Measurements from ENCODE around the gene STUB1. TPM values are rescaled to one million over a fixed set of nuclear protein-coding genes. Genes with fewer than 3 reads are reported as not detected.
A peak's percentile ranks its signal among the peaks of the same experiment; 100 is the strongest.

STUB1 gene
- total and polyA plus RNA-seq, 2 donors (not counting 1 experiment from before 2014, with no cell fraction given), result 94.3 to 116 TPM

- H3K27ac Mint-ChIP-seq, result peak overlapping the region; percentile 20
- peaks cover 0 to under 1% of the 10 kb centered on the region in 2 experiments for H3K36me3 ChIP-seq (replicated peaks in 1 of 2; ENCODE audit: control extremely low read depth in 1 of 2, control insufficient read depth in 1 of 2, extremely low read depth in 1 of 2, insufficient read depth in 2 of 2, low read length in 1 of 2)
- intact Hi-C loops (cut with micrococcal nuclease), result loop anchor here (5.0 kb wide), 1 partner anchor 887 kb away; the partner anchor contains the start of genes CRAMP1 and IFT140
- H3K4me3 Mint-ChIP-seq, result peak overlapping the region; percentile 79
- no peaks in the 10 kb centered on the region for H3K9me3 Mint-ChIP-seq (ENCODE audit: insufficient read depth)
- 87% methylated on average over 23 of the region's 23 CpGs for WGBS (ENCODE audit: insufficient coverage)
- peaks cover 19% of the 10 kb centered on the region for H3K4me1 Mint-ChIP-seq
- H3K27me3 ChIP-seq (replicated peaks in 1 of 4; ENCODE audit: control extremely low read depth in 1 of 4, control insufficient read depth in 3 of 4, insufficient read depth in 4 of 4, low read length in 3 of 4), result no peaks in the 10 kb centered on the region
- peaks cover 0 to 3% (median 0%) of the 10 kb centered on the region in 3 donors for H3K9me3 ChIP-seq (ENCODE audit: control extremely low read depth in 1 of 3, control insufficient read depth in 2 of 3, insufficient read depth in 1 of 3, low read length in 2 of 3)
- no peak overlapping the region for H2AFZ ChIP-seq (ENCODE audit: insufficient read depth, low read depth, low read length, poor library complexity, severe bottlenecking)
- ATAC-seq (ENCODE audit: low read depth), result no peak
- peaks cover 17 to 38% of the 10 kb centered on the region in 2 donors for H3K4me1 ChIP-seq (ENCODE audit: control insufficient read depth in 2 of 2, insufficient read depth in 2 of 2, low read length in 2 of 2)
- H3K27me3 Mint-ChIP-seq, result no peaks in the 10 kb centered on the region
- H3K27ac ChIP-seq (ENCODE audit: low read length in 2 of 2), result peak overlapping the region in 1 of 2 donors; percentile 33
- ChIA-PET POLR2A (interaction anchor here (0.6 to 2.2 kb wide), 2 partner anchors 10 to 27 kb away, joined by 7 to 11 read pairs; partner anchors contain the start of gene METRN), CTCF (interaction anchor here (0.9 to 1.5 kb wide), 3 partner anchors 10 to 13 kb away, joined by 3 to 8 read pairs (median 5); partner anchors contain the start of gene METRN)
- no peak overlapping the region for H3K4me3 ChIP-seq (ENCODE audit: control extremely low read depth in 1 of 5, extremely low read depth in 1 of 5, insufficient read depth in 1 of 5, low read depth in 2 of 5, low read length in 4 of 5)
- H4K20me1 ChIP-seq (ENCODE audit: control insufficient read depth, insufficient read depth, low read length, poor library complexity, severe bottlenecking), result peaks cover 23% of the 10 kb centered on the region
- H3K9ac ChIP-seq (ENCODE audit: low read length), result no peak overlapping the region
- peak; percentile 46 for DNase-seq
- H3K4me2 ChIP-seq (replicated peaks; ENCODE audit: low read depth, low read length, poor library complexity, severe bottlenecking), result peak overlapping the region; percentile 97
- TF ChIP-seq EZH2 (IDR thresholded peaks at IDR 0.05; ENCODE audit: borderline replicate concordance, insufficient read depth, low read depth, low read length, poor library complexity, severe bottlenecking) (no peak), CTCF (IDR thresholded peaks at IDR 0.05) (no peak)
- H3K79me2 ChIP-seq (ENCODE audit: control insufficient read depth, insufficient read depth, low read length), result no peaks in the 10 kb centered on the region
Measured at GRCh38 chr16:725463-726187, 45.4 kb downstream of the STUB1 start.

- Mint-ChIP-seq H3K9me3 (ENCODE audit: insufficient read depth) (no peaks in the 10 kb centered on the region), H3K4me3 (peak overlapping the region; percentile 79), H3K27me3 (no peaks in the 10 kb centered on the region), H3K4me1 (peaks cover 19% of the 10 kb centered on the region), H3K27ac (no peak overlapping the region)
- H3K9me3 ChIP-seq (ENCODE audit: control extremely low read depth in 1 of 3, control insufficient read depth in 2 of 3, insufficient read depth in 1 of 3, low read length in 2 of 3), result peaks cover 0 to 3% (median 0%) of the 10 kb centered on the region in 3 donors
- peak overlapping the region; percentile 97 for H3K4me2 ChIP-seq (replicated peaks; ENCODE audit: low read depth, low read length, poor library complexity, severe bottlenecking)
- peaks cover 23% of the 10 kb centered on the region for H4K20me1 ChIP-seq (ENCODE audit: control insufficient read depth, insufficient read depth, low read length, poor library complexity, severe bottlenecking)
- H3K9ac ChIP-seq (ENCODE audit: low read length), result peak overlapping the region; percentile 86
- peak overlapping the region; percentile 62 for H2AFZ ChIP-seq (ENCODE audit: insufficient read depth, low read depth, low read length, poor library complexity, severe bottlenecking)
- no peaks in the 10 kb centered on the region for H3K79me2 ChIP-seq (ENCODE audit: control insufficient read depth, insufficient read depth, low read length)
- intact Hi-C loops (cut with micrococcal nuclease), result loop anchor here (5.0 kb wide), 1 partner anchor 886 kb away; the partner anchor contains the start of genes CRAMP1 and IFT140
- H3K36me3 ChIP-seq (replicated peaks in 1 of 2; ENCODE audit: control extremely low read depth in 1 of 2, control insufficient read depth in 1 of 2, extremely low read depth in 1 of 2, insufficient read depth in 2 of 2, low read length in 1 of 2), result peaks cover 0 to 5% of the 10 kb centered on the region in 2 experiments
- POLR2A ChIA-PET, result interaction anchor here (0.6 to 2.2 kb wide), 2 partner anchors 11 to 28 kb away, joined by 7 to 11 read pairs; partner anchors contain the start of gene METRN
- peaks cover 17 to 36% of the 10 kb centered on the region in 2 donors for H3K4me1 ChIP-seq (ENCODE audit: control insufficient read depth in 2 of 2, insufficient read depth in 2 of 2, low read length in 2 of 2)
- ATAC-seq (ENCODE audit: low read depth) (no peak), DNase-seq (peak; percentile 50)
- H3K27ac ChIP-seq (ENCODE audit: low read length in 2 of 2), result peak overlapping the region; percentile 19 to 33
- CTCF ChIA-PET, result interaction anchor here (1.5 kb wide), 1 partner anchor 10 kb away, joined by 8 read pairs; no protein-coding TSS in a partner anchor
- TF ChIP-seq EZH2 (IDR thresholded peaks at IDR 0.05; ENCODE audit: borderline replicate concordance, insufficient read depth, low read depth, low read length, poor library complexity, severe bottlenecking), result no peak
- no peak for TF ChIP-seq CTCF (IDR thresholded peaks at IDR 0.05)
- 35% methylated on average over 9 of the region's 9 CpGs for WGBS (ENCODE audit: insufficient coverage)
- H3K4me3 ChIP-seq (ENCODE audit: control extremely low read depth in 1 of 5, extremely low read depth in 1 of 5, insufficient read depth in 1 of 5, low read depth in 2 of 5, low read length in 4 of 5), result peak overlapping the region in 2 of 5 experiments; percentile 44 to 77
- no peaks in the 10 kb centered on the region for H3K27me3 ChIP-seq (replicated peaks in 1 of 4; ENCODE audit: control extremely low read depth in 1 of 4, control insufficient read depth in 3 of 4, insufficient read depth in 4 of 4, low read length in 3 of 4)
Measured at GRCh38 chr16:726188-726437, 45.9 kb downstream of the STUB1 start.

Measured in B cell (primary cell).